HFFc6 (cell line): Measurements from ENCODE around the gene PTCSC3. TPM values are rescaled to one million over a fixed set of nuclear protein-coding genes. Genes with fewer than 3 reads are reported as not detected.
A peak's percentile ranks its signal among the peaks of the same experiment; 100 is the strongest.

Experiments
- DNase-seq: peaks from one replicate; pipeline ENCODE4 v3.0.0-alpha.2; 2018
- H3K27ac Mint-ChIP-seq: 2 replicates; pipeline ENCODE4 v1.8.0; 2020; ENCODE audit warnings: mild to moderate bottlenecking, mixed read lengths
- H3K27me3 Mint-ChIP-seq: 2 replicates; pipeline ENCODE4 v1.8.0; 2021; ENCODE audit warnings: mild to moderate bottlenecking, moderate library complexity, mixed read lengths; ENCODE audit not compliant: insufficient read depth
- H3K36me3 Mint-ChIP-seq: 2 replicates; pipeline ENCODE4 v1.8.0; 2021; ENCODE audit warnings: low read depth, mixed read lengths
- H3K4me1 Mint-ChIP-seq: 2 replicates; pipeline ENCODE4 v1.8.0; 2020; ENCODE audit warnings: low read depth, mixed read lengths
- H3K4me3 Mint-ChIP-seq: 2 replicates; pipeline ENCODE4 v1.8.0; 2020; ENCODE audit warnings: mild to moderate bottlenecking, moderate library complexity, mixed read lengths
- H3K9me3 Mint-ChIP-seq: 2 replicates; pipeline ENCODE4 v1.8.0; 2020; ENCODE audit warnings: mild to moderate bottlenecking, mixed read lengths
- total RNA-seq, 6 experiments: library from RNA; stranded (reverse); fragmentation: NEBNext Ultra II Directional; extraction: Animal tissue kit (Norgen Biotek cat#: 25700); gene quantifications; 2 replicates in 1 of 6; 3 replicates in 5 of 6; pipeline ENCODE4 v1.2.3, GENCODE V29; 2021
- TF ChIP-seq, protein P1 (sequence below): fragments of 200-600 bp; sonication (generic); IDR thresholded peaks from 2 replicates; pipeline ENCODE4 v1.5.0; 2021; ENCODE audit warnings: antibody characterized with exemption, mild to moderate bottlenecking

Gene PTCSC3
- total RNA-seq, 6 experiments from 2014 or later: not detected

DNA sequence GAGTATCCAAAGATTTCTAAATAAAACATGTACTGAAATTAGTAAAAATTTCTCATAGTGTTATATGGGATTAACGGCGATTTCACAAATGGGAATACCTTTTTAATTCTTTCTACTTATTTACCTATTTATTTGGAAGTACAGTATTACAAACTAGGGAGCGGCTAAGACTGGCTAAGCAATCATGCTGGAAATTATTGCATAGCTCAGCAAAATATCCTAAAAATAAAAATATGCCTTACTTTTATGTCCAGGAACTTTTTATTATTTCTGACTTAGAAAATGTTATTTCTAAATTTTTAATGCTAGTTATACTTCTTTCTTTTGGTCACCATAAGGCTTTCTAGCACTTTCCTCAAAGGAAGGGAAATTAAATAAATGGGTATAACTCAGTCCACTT lies 36.5 kb upstream of the PTCSC3 start:
- no peaks in the 10 kb centered on the region for H3K36me3 Mint-ChIP-seq
- no peaks in the 10 kb centered on the region for H3K4me1 Mint-ChIP-seq
- no peak for DNase-seq
- no peaks in the 10 kb centered on the region for H3K9me3 Mint-ChIP-seq
- TF ChIP-seq, protein P1, sequence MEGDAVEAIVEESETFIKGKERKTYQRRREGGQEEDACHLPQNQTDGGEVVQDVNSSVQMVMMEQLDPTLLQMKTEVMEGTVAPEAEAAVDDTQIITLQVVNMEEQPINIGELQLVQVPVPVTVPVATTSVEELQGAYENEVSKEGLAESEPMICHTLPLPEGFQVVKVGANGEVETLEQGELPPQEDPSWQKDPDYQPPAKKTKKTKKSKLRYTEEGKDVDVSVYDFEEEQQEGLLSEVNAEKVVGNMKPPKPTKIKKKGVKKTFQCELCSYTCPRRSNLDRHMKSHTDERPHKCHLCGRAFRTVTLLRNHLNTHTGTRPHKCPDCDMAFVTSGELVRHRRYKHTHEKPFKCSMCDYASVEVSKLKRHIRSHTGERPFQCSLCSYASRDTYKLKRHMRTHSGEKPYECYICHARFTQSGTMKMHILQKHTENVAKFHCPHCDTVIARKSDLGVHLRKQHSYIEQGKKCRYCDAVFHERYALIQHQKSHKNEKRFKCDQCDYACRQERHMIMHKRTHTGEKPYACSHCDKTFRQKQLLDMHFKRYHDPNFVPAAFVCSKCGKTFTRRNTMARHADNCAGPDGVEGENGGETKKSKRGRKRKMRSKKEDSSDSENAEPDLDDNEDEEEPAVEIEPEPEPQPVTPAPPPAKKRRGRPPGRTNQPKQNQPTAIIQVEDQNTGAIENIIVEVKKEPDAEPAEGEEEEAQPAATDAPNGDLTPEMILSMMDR: no peak
- no peak overlapping the region for H3K27ac Mint-ChIP-seq
- no peak overlapping the region for H3K4me3 Mint-ChIP-seq
- H3K27me3 Mint-ChIP-seq: peaks cover 3% of the 10 kb centered on the region; the same call in 1 of the 2 replicates

DNA sequence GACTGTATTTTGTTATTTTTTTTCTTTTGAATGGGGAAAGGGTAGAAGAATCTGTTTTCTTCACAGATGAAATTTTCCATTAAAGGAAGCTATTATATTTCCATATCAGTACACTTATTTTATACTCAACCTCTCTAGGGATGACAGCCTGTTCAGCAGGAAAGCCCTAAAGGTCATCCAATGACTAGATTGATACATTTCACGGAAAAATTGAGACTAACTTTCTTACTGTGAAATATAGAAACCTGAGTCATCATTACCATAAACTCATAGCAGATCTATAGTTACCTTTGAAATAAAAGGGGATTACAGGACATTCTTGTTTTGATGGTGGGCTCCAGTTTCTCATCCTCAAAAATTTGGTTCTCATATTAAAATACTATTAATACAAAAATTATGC lies 36.1 kb upstream of the PTCSC3 start:
- H3K27me3 Mint-ChIP-seq: peaks cover 3% of the 10 kb centered on the region; the same call in 1 of the 2 replicates
- no peak for DNase-seq
- no peaks in the 10 kb centered on the region for H3K4me1 Mint-ChIP-seq
- no peaks in the 10 kb centered on the region for H3K36me3 Mint-ChIP-seq
- H3K9me3 Mint-ChIP-seq: no peaks in the 10 kb centered on the region
- TF ChIP-seq, protein P1: no peak
- H3K27ac Mint-ChIP-seq: no peak overlapping the region
- H3K4me3 Mint-ChIP-seq: no peak overlapping the region

DNA sequence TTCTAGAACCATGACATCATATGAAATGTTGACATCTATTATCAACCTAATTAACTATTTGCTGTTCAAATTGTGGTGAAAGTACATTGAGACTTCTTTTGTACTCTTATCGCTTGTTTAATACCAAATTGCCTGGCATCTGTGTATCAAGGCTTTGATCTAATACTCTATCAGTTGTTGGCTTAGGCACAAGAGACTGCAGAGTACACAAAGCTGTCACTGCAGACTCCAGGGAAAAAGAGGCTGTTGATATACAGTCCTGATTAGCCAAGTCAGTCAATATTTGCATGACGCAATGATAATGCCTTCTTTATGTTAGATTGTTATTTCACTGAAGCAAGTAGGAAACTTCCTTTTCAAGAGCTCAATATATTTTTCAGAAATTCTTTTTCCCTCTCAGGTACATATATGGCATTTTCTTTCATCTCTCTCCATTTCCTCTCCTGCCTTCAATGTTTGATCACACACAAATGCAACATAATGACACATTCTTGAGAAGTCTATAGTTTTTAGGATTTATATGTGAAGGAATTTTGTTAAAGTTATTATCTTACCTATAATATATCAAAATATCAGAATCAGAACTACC lies 32.3 kb upstream of the PTCSC3 start:
- H3K4me3 Mint-ChIP-seq: no peak overlapping the region
- no peaks in the 10 kb centered on the region for H3K27me3 Mint-ChIP-seq
- H3K36me3 Mint-ChIP-seq: no peaks in the 10 kb centered on the region
- H3K9me3 Mint-ChIP-seq: no peaks in the 10 kb centered on the region
- TF ChIP-seq, protein P1: no peak
- no peak for DNase-seq
- H3K4me1 Mint-ChIP-seq: no peaks in the 10 kb centered on the region
- no peak overlapping the region for H3K27ac Mint-ChIP-seq

DNA sequence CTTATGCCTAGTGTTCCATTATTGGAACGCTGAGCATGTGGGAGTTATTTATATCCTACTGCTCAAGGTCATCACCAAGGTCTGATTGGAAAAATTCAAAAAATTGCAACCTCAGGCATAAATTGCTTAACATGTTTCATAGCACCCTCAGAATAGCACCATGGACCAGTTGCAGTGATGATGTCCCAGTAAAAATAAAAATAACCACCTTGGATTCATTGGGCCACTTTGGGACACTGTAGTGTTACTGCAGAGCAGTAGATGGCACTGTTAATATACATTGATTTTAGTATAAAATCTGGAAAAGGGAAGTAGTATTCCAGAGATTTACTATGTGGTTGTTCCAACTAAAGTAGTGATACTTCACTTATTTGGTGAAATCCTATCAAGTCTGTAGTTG lies 31.0 kb upstream of the PTCSC3 start:
- H3K9me3 Mint-ChIP-seq: no peaks in the 10 kb centered on the region
- H3K27ac Mint-ChIP-seq: no peak overlapping the region
- H3K4me1 Mint-ChIP-seq: no peaks in the 10 kb centered on the region
- H3K4me3 Mint-ChIP-seq: no peak overlapping the region
- TF ChIP-seq, protein P1: peak; percentile 56; the same call in 1 of the 2 replicates
- no peaks in the 10 kb centered on the region for H3K27me3 Mint-ChIP-seq
- H3K36me3 Mint-ChIP-seq: no peaks in the 10 kb centered on the region
- no peak for DNase-seq

DNA sequence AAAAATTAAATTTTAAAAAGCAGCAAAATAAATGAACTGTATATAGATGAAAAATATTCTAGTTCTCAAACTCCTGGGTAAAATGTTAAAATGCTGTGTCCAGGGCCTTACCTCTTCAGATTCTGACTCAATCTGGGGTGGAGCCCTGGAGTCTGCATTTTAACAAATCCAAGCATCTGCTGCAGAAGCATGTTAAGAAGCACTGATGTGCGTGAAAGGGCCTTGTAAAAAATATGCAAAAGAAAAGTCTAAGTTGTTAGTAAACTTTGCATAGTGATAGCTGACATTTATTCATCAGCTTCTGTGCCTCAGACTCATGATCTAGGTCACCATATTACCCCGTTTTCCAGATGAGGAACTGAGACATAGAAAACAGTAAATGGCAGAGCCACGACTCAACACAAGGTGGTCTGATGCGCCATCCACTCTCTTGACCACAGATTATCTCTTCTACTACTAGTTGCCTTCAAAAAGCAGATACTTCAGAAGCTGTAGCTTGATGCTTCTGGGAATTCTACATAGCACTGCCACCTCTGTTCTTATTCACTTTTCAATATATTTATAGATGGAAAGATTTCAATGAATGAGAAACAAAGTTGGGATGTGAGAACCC lies 28.0 kb upstream of the PTCSC3 start:
- H3K27me3 Mint-ChIP-seq: no peaks in the 10 kb centered on the region
- H3K36me3 Mint-ChIP-seq: no peaks in the 10 kb centered on the region
- H3K27ac Mint-ChIP-seq: no peak overlapping the region
- peaks cover 4% of the 10 kb centered on the region; the same call in 1 of the 2 replicates for H3K9me3 Mint-ChIP-seq
- H3K4me3 Mint-ChIP-seq: no peak overlapping the region
- H3K4me1 Mint-ChIP-seq: no peaks in the 10 kb centered on the region
- TF ChIP-seq, protein P1: no peak
- no peak for DNase-seq
